CD14-positive monocyte (primary cell): Measurements from ENCODE around the gene RSPH1. TPM values are rescaled to one million over a fixed set of nuclear protein-coding genes. Genes with fewer than 3 reads are reported as not detected.

Source experiments
- DNase-seq, 3 donors: peaks; one replicate each; pipeline ENCODE4 v3.0.0-alpha.2; 2011 to 2022
- H2AFZ ChIP-seq: 2 replicates; pipeline ENCODE4 v1.6.0; 2012; ENCODE audit warnings: mild to moderate bottlenecking, low read depth, low read length, inconsistent platforms; ENCODE audit not compliant: insufficient read depth, poor library complexity, severe bottlenecking
- H3K27ac ChIP-seq, 2 donors: 1 replicate in 1 of 2; 2 replicates in 1 of 2; pipeline ENCODE4 v1.5.1; 2012 to 2013; ENCODE audit warnings: low read length in 2 of 2, control low read depth in 1 of 2, inconsistent platforms in 1 of 2, low read depth in 1 of 2, mild to moderate bottlenecking in 1 of 2
- H3K27me3 ChIP-seq, 2 donors: one replicate each; pipeline versions ENCODE4 v1.6.0 to v1.6.1; 2011 to 2013; ENCODE audit warnings: low read length in 2 of 2; ENCODE audit not compliant: control insufficient read depth in 2 of 2, insufficient read depth in 2 of 2
- H3K36me3 ChIP-seq, 2 donors: replicated peaks in 1 of 2; 1 replicate in 1 of 2; 2 replicates in 1 of 2; pipeline versions ENCODE4 v1.5.1 to v1.6.1; 2012 to 2013; ENCODE audit warnings: low read length in 2 of 2, control low read depth in 1 of 2, inconsistent platforms in 1 of 2, mild to moderate bottlenecking in 1 of 2; ENCODE audit not compliant: insufficient read depth in 2 of 2, control insufficient read depth in 1 of 2
- H3K4me1 ChIP-seq, 2 donors: 1 replicate in 1 of 2; 2 replicates in 1 of 2; pipeline versions ENCODE4 v1.5.1 to v1.6.1; 2012 to 2013; ENCODE audit warnings: low read length in 2 of 2, control low read depth in 1 of 2, inconsistent platforms in 1 of 2, mild to moderate bottlenecking in 1 of 2, moderate library complexity in 1 of 2; ENCODE audit not compliant: insufficient read depth in 2 of 2, control insufficient read depth in 1 of 2
- H3K4me2 ChIP-seq: replicated peaks from 2 replicates; pipeline ENCODE3; 2012; ENCODE audit warnings: low read length, moderate library complexity, mild to moderate bottlenecking; ENCODE audit not compliant: poor library complexity, severe bottlenecking; ENCODE audit errors: extremely low read depth
- H3K4me3 ChIP-seq, 3 experiments: fragments of 200-600 bp in 1 of 3; sonication (generic) in 1 of 3; replicated peaks in 1 of 3; 1 replicate in 2 of 3; 2 replicates in 1 of 3; pipeline ENCODE4 v1.5.1; 2011 to 2013; ENCODE audit warnings: low read length in 3 of 3, mild to moderate bottlenecking in 3 of 3, control low read depth in 2 of 3, low read depth in 2 of 3, inconsistent platforms in 1 of 3, moderate library complexity in 1 of 3
- H3K79me2 ChIP-seq: 2 replicates; pipeline ENCODE4 v1.6.0; 2012; ENCODE audit warnings: mild to moderate bottlenecking, control low read depth, inconsistent platforms, low read length, moderate library complexity; ENCODE audit not compliant: insufficient read depth
- H3K9ac ChIP-seq: 2 replicates; pipeline ENCODE4 v1.6.0; 2017; ENCODE audit warnings: low read length, mild to moderate bottlenecking; ENCODE audit not compliant: insufficient read depth, poor library complexity, severe bottlenecking
- H3K9me3 ChIP-seq, 2 donors: replicated peaks in 1 of 2; 1 replicate in 1 of 2; 2 replicates in 1 of 2; pipeline versions ENCODE4 v1.5.1 to v1.6.1; 2012 to 2013; ENCODE audit warnings: low read length in 2 of 2, control low read depth in 1 of 2; ENCODE audit not compliant: control insufficient read depth in 1 of 2, insufficient read depth in 1 of 2
- H4K20me1 ChIP-seq: 2 replicates; pipeline ENCODE4 v1.6.0; 2012; ENCODE audit warnings: mild to moderate bottlenecking, low read length, control low read depth, moderate library complexity; ENCODE audit not compliant: insufficient read depth
- H3K27ac Mint-ChIP-seq, 7 donors: one replicate each; pipeline ENCODE4 v1.8.0; 2020; ENCODE audit warnings: mild to moderate bottlenecking in 7 of 7, mixed read lengths in 7 of 7, moderate library complexity in 6 of 7, inconsistent platforms in 2 of 7
- H3K27me3 Mint-ChIP-seq, 3 donors: one replicate each; pipeline ENCODE4 v1.8.0; 2021 to 2022; ENCODE audit warnings: low read depth in 3 of 3, mild to moderate bottlenecking in 3 of 3, mixed read lengths in 3 of 3, moderate library complexity in 3 of 3, inconsistent platforms in 1 of 3
- H3K36me3 Mint-ChIP-seq, 2 donors: one replicate each; pipeline ENCODE4 v1.8.0; 2020; ENCODE audit warnings: mixed read lengths in 2 of 2, inconsistent platforms in 1 of 2, mild to moderate bottlenecking in 1 of 2
- H3K4me1 Mint-ChIP-seq: one replicate; pipeline ENCODE4 v1.8.0; 2020; ENCODE audit warnings: mild to moderate bottlenecking, mixed read lengths
- H3K4me3 Mint-ChIP-seq, 2 donors: one replicate each; pipeline ENCODE4 v1.8.0; 2020; ENCODE audit warnings: mild to moderate bottlenecking in 2 of 2, mixed read lengths in 2 of 2, moderate library complexity in 1 of 2
- H3K9me3 Mint-ChIP-seq, 7 donors: one replicate each; pipeline ENCODE4 v1.8.0; 2020 to 2022; ENCODE audit warnings: mixed read lengths in 7 of 7, mild to moderate bottlenecking in 6 of 7, moderate library complexity in 6 of 7, inconsistent platforms in 2 of 7
- CTCF ChIP-seq: fragments of 200-600 bp; IDR thresholded peaks from one replicate; pipeline ENCODE4 v1.8.0; 2022; ENCODE audit warnings: antibody characterized with exemption, mild to moderate bottlenecking
- WGBS: methylation state at CpG from one replicate; pipeline ENCODE4 v1.1.5; 2013; ENCODE audit warnings: missing lambda C conversion rate; ENCODE audit not compliant: insufficient coverage; 5-methylcytosine and 5-hydroxymethylcytosine counted together
- intact Hi-C, 2 donors: fragments of 100-400 bp; cut with micrococcal nuclease; formaldehyde crosslinking; loops; one replicate each; pipeline versions ENCODE4 v1.15.0 to v1.15.1; 2023
- polyA plus RNA-seq, 3 donors: library from polyadenylated mRNA; depleted of rRNA in 1 of 3; unstranded in 2 of 3; stranded (reverse) in 1 of 3; fragments of 300-500 nt in 2 of 3; fragments of >200 nt in 1 of 3; fragmentation: Illumina TruSeq in 2 of 3; gene quantifications; 1 replicate in 2 of 3; 2 replicates in 1 of 3; pipeline ENCODE4 v1.2.3, GENCODE V29; 2012 to 2021

The RSPH1 gene
- polyA plus RNA-seq, 3 donors = 0.03 TPM; not detected in 2

- no CpG with 5 or more reads among the region's 4 CpGs for WGBS
- no peaks in the 10 kb centered on the region for H3K4me1 ChIP-seq
- H3K4me1 Mint-ChIP-seq = peaks cover 5% of the 10 kb centered on the region
Observed at GRCh38 chr21:42489991-42490390, 6.0 kb downstream of the RSPH1 start.

GRCh38 chr21:42489006-42489563 is 6.9 kb downstream of the RSPH1 start:
- Histone ChIP-seq H2AFZ (no peak overlapping the region), H3K4me3 (no peak overlapping the region), H3K27ac (no peak overlapping the region), H3K4me2 (no peak overlapping the region), H3K4me1 (no peaks in the 10 kb centered on the region), H3K36me3 (no peaks in the 10 kb centered on the region), H3K9ac (no peak overlapping the region), H4K20me1 (no peaks in the 10 kb centered on the region), H3K79me2 (no peaks in the 10 kb centered on the region), H3K9me3 (no peaks in the 10 kb centered on the region), H3K27me3 (peaks cover 0 to 3% of the 10 kb centered on the region in 2 donors)
- H3K27me3 Mint-ChIP-seq = peaks cover 0 to 2% (median 0%) of the 10 kb centered on the region in 3 donors
- peaks cover 0 to 7% (median 6%) of the 10 kb centered on the region in 7 donors for H3K9me3 Mint-ChIP-seq
- no peaks in the 10 kb centered on the region for H3K36me3 Mint-ChIP-seq
- TF ChIP-seq CTCF = no peak
- intact Hi-C loops = no loop called here
- no peak overlapping the region for H3K27ac Mint-ChIP-seq
- 42% methylated on average over 2 of the region's 2 CpGs for WGBS
- no peak for DNase-seq
- peaks cover 5% of the 10 kb centered on the region for H3K4me1 Mint-ChIP-seq
- no peak overlapping the region for H3K4me3 Mint-ChIP-seq

More at GRCh38 chr21:42489991-42490390, 6.0 kb downstream of the RSPH1 start:
- H3K9me3 ChIP-seq = no peaks in the 10 kb centered on the region
- no peak for DNase-seq
- peaks cover under 1 to 2% (median 2%) of the 10 kb centered on the region in 3 donors for H3K27me3 Mint-ChIP-seq
- H3K27ac ChIP-seq = no peak overlapping the region
- H2AFZ ChIP-seq = no peak overlapping the region
- H3K27ac Mint-ChIP-seq = no peak overlapping the region
- H3K9me3 Mint-ChIP-seq = peaks cover 0 to 7% (median 6%) of the 10 kb centered on the region in 7 donors
- intact Hi-C loops = no loop called here
- no peaks in the 10 kb centered on the region for H3K36me3 Mint-ChIP-seq
- H3K4me2 ChIP-seq = no peak overlapping the region
- H3K4me3 Mint-ChIP-seq = no peak overlapping the region
- H3K36me3 ChIP-seq = no peaks in the 10 kb centered on the region
- peaks cover 0 to 3% of the 10 kb centered on the region in 2 donors for H3K27me3 ChIP-seq
- no peaks in the 10 kb centered on the region for H4K20me1 ChIP-seq
- H3K9ac ChIP-seq = no peak overlapping the region
- H3K4me3 ChIP-seq = no peak overlapping the region
- TF ChIP-seq CTCF = no peak
- H3K79me2 ChIP-seq = no peaks in the 10 kb centered on the region
